Adrenal gland (tissue), 5 donors: Measurements from ENCODE around the gene CDH15.

Source experiments
- CTCF ChIP-seq, 6 experiments: fragments of 450-650 bp in 4 of 6; fragments of 200-600 bp in 2 of 6; sonication (generic) in 1 of 6; IDR thresholded peaks; 1 replicate in 5 of 6; 2 replicates in 1 of 6; pipeline versions ENCODE4 v1.5.1 to v1.8.0; 2016 to 2021; ENCODE audit warnings: antibody characterized with exemption in 6 of 6, mild to moderate bottlenecking in 2 of 6, moderate library complexity in 1 of 6
- POLR2A ChIP-seq, 2 donors: fragments of 450-650 bp; IDR thresholded peaks; one replicate each; pipeline ENCODE4 v1.6.1; 2017; ENCODE audit warnings: antibody characterized with exemption in 2 of 2, mild to moderate bottlenecking in 2 of 2, moderate library complexity in 1 of 2
- donor health status: DM: no; HTN: no; CAD: no.

GRCh38 chr16:89244754-89245153 is 73.2 kb downstream of the CDH15 start:
- TF ChIP-seq POLR2A (IDR thresholded peaks at IDR 0.05) (no peak), CTCF (IDR thresholded peaks at IDR 0.05) (no peak)
